ENCODE results near the gene RUNX1.

The RUNX1 gene

DNA sequence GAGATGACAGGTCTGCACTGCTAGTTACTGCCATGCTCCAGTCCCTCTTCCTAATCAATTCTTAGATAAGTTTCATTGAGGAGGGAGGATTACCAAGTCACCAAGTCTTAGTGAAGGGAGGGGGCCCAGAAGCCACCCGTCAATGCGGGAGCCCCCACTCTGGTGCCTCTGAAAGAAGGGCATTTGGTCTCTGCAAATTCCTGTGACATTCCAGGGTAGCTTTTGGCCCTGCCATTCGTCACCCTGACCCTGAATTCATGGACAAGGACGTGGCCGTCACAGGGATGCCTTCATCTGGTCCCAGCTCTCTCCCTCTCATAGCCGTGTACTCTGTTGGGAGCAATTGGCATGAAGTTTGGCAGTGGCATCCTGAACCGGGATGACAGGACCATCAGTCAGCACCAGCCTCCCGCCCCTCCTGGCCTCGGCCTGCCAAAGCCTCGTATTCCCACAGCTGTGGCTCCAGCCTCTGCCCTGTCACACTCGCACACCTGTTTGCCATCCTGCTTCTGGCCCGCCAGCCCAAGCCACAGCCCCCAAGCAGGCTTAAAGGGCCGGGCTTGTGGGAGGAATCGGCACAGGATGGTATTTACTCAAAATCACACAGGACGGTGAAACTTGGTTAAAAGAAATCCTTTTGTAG is 229.6 kb downstream of the RUNX1 start:
- TF ChIP-seq, protein P1, sequence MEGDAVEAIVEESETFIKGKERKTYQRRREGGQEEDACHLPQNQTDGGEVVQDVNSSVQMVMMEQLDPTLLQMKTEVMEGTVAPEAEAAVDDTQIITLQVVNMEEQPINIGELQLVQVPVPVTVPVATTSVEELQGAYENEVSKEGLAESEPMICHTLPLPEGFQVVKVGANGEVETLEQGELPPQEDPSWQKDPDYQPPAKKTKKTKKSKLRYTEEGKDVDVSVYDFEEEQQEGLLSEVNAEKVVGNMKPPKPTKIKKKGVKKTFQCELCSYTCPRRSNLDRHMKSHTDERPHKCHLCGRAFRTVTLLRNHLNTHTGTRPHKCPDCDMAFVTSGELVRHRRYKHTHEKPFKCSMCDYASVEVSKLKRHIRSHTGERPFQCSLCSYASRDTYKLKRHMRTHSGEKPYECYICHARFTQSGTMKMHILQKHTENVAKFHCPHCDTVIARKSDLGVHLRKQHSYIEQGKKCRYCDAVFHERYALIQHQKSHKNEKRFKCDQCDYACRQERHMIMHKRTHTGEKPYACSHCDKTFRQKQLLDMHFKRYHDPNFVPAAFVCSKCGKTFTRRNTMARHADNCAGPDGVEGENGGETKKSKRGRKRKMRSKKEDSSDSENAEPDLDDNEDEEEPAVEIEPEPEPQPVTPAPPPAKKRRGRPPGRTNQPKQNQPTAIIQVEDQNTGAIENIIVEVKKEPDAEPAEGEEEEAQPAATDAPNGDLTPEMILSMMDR (IDR thresholded peaks at IDR 0.05; ENCODE audit: low read depth, low read length, missing control alignments): no peak
- H3K4me3 ChIP-seq (ENCODE audit: low read depth, low read length): no peak overlapping the region
- DNase-seq (ENCODE audit: low read depth): no peak
- in situ Hi-C loops (cut with HindIII; ENCODE audit: low sequenced_read_pairs): no loop called here

DNA sequence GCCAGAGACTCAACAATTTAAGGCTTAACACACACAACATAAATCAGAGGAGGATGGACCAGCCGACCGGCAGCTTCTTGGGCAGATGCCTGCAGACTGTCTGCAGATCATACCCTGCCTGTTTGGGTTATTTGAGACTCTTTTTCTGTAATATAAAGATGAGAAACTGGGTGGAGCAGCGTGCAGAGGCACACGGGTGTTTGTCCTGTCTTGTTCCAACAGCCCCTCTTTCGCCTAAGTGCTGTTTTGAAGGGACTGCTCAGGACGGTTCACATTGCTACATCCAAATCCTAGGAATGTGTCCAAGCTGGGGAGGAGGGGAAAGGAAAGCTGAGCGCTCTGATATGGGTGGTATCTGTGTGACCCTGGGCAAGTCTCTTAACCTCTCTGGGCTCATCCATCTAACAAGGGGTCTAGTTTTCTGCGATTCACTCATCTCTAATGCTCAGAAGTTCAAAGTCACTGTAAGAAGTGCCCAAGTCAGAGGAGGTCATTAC is 230.4 kb downstream of the RUNX1 start:
- TF ChIP-seq, protein P1 (IDR thresholded peaks at IDR 0.05; ENCODE audit: low read depth, low read length, missing control alignments): no peak
- in situ Hi-C loops (cut with HindIII; ENCODE audit: low sequenced_read_pairs): no loop called here
- H3K4me3 ChIP-seq (ENCODE audit: low read depth, low read length): no peak overlapping the region
- DNase-seq (ENCODE audit: low read depth): no peak

DNA sequence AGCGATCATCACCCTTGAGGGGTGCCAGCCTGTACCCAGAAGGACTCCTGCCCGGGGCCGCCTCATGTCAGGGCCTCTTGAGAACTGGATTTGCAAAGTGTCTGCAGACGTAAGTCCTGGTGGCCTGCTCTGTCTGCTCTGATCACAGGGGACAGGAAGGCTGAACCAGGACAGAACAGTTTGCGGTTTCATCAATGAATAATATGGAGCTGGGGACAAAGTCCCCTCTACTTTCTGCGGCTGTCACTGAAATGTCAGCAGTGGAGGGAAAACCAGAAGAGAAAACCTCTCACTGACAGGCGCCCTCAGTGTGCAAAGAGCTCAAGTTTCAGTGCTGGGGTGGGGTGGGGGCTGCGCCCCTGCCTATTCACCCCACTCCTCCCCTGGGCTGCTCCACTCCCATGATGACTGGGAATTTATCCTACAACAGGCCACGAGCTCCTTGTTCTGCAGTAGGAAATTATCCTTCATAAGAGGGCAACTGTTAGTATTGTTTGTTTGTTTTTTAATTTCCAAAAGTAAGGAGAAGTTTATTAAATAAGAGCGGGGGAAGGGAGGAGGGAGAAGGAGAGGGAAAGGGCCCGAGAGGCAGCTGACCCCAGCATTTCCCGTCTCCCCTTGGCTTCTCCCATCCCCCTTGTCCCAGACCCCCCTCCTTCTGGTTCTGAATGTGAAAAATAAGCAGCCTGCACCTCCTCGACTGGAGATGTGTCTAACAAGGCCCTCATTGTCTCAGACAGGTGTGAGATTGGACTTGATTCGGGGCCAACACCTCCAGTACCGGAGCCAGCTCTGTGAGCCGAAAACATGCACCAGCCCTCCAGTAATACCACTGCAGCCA is 231.1 kb downstream of the RUNX1 start:
- DNase-seq (ENCODE audit: low read depth): no peak
- H3K4me3 ChIP-seq (ENCODE audit: low read depth, low read length): no peak overlapping the region
- TF ChIP-seq, protein P1 (IDR thresholded peaks at IDR 0.05; ENCODE audit: low read depth, low read length, missing control alignments): no peak
- in situ Hi-C loops (cut with HindIII; ENCODE audit: low sequenced_read_pairs): no loop called here

DNA sequence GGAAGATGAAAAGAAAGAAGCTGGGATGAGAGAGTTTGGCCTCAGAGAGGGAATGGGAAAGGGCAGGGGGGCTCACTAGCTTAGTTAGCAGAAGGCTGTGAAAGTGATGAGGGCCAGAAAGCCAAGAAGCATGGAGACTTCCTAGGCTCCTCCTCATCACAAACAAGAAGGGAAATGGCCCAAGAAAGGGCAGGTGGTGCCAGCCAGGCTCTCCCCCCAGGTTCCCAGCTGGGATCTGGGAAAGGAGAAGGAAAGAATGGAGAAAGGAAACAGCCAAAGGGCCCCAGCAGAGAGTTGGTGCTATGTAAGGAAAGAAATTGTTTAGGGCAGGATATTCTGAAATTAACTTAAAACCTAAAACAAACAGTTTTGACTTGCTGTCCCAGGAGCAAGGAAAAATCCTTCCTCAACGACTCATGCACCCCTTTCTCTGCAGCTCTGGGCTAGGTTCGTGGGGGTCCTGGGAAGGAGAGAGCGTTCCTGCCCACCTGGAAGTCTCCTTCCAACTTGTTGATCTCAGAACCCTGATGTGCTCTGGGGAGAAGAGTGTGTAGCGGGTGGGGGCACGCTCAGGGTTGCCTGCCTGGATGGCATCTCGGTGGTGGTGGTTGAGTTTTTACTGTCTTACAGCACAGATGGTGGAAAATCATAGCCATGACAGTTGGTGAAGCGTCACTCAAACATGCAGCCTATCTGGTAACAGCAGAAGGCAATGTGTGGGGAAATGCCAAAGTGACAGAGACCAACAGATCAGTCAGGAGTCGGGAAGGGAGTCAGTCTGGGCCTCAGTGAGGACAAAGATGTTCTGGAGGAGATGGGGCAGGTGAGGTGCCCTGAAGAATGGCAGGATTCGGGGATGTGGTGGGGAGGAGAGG is 233.0 kb downstream of the RUNX1 start:
- TF ChIP-seq, protein P1 (IDR thresholded peaks at IDR 0.05; ENCODE audit: low read depth, low read length, missing control alignments): no peak
- in situ Hi-C loops (cut with HindIII; ENCODE audit: low sequenced_read_pairs): no loop called here
- no peak for DNase-seq (ENCODE audit: low read depth)
- no peak overlapping the region for H3K4me3 ChIP-seq (ENCODE audit: low read depth, low read length)

DNA sequence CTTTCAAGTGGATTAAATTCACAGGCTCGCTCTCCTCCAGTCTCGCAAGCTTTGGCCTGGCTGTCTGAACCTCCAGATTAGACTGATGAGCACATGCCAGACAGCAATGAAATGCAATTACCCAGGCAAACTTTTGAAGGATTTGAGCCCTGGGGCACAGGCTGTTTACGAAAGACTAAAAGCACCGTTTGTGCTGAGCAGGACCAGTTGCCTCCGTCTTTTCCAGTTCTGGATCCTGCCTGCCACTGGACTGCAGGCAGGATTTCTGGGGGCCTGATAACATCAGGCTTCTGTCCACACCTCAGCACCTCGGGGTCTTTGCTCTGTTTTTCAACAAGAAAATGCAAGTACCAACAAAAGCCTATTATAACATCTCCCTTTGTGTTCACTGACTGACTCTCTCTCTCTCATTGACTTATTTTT is 234.6 kb downstream of the RUNX1 start:
- in situ Hi-C loops (cut with HindIII; ENCODE audit: low sequenced_read_pairs): no loop called here
- TF ChIP-seq, protein P1 (IDR thresholded peaks at IDR 0.05; ENCODE audit: low read depth, low read length, missing control alignments): no peak
- no peak overlapping the region for H3K4me3 ChIP-seq (ENCODE audit: low read depth, low read length)
- no peak for DNase-seq (ENCODE audit: low read depth)

DNA sequence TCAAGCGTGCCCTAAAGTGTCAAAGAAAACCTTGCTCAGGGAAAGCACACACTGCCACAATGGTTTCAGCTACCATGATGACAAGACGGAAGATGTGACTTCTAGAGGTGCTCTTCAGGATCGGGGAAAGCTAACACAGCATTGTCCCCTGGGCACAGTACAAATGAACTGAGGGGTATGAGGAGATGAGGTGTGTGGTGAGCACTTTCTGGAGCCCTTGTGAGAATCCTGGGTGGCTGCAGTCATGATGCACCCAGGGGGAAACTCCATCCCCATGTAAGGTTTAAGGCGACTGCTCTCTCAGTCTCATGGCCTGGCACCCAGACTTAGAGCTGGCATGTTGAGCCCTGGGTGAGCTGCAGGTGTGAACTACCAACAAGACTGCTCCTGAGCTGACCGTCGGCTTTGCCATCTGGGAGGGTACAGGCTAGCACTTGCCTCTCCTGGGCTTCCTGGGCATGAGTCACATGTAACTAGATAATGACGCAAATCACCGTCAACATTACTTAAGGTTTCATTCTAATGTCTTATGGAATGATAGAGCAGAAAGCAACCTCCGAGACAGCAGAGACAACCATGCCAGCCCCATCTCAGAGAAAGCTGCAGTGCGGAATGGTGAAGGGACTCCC is 235.7 kb downstream of the RUNX1 start:
- no peak for DNase-seq (ENCODE audit: low read depth)
- no peak overlapping the region for H3K4me3 ChIP-seq (ENCODE audit: low read depth, low read length)
- in situ Hi-C loops (cut with HindIII; ENCODE audit: low sequenced_read_pairs): no loop called here
- TF ChIP-seq, protein P1 (IDR thresholded peaks at IDR 0.05; ENCODE audit: low read depth, low read length, missing control alignments): no peak
